Suprapubic skin (tissue), 3 donors: Measurements from ENCODE around the gene POLL.

Source experiments
- EP300 ChIP-seq: sonication (generic); formaldehyde crosslinking; IDR thresholded peaks from one replicate; pipeline ENCODE4 v1.6.1; 2017; ENCODE audit warnings: antibody characterized with exemption
- POLR2A ChIP-seq, 2 donors: fragments of 450-650 bp; IDR thresholded peaks; one replicate each; pipeline ENCODE4 v1.6.1; 2017; ENCODE audit warnings: antibody characterized with exemption in 2 of 2, mild to moderate bottlenecking in 2 of 2, moderate library complexity in 2 of 2
- TF ChIP-seq, protein P1 (sequence below), 2 donors: fragments of 200-600 bp in 1 of 2; fragments of 450-650 bp in 1 of 2; sonication (generic) in 1 of 2; IDR thresholded peaks; one replicate each; pipeline ENCODE4 v1.5.1; 2016 to 2019; ENCODE audit warnings: antibody characterized with exemption in 2 of 2, mild to moderate bottlenecking in 1 of 2, moderate library complexity in 1 of 2

GRCh38 chr10:101580486-101581399, 7.3 kb downstream of the POLL start:
- TF ChIP-seq, protein P1, sequence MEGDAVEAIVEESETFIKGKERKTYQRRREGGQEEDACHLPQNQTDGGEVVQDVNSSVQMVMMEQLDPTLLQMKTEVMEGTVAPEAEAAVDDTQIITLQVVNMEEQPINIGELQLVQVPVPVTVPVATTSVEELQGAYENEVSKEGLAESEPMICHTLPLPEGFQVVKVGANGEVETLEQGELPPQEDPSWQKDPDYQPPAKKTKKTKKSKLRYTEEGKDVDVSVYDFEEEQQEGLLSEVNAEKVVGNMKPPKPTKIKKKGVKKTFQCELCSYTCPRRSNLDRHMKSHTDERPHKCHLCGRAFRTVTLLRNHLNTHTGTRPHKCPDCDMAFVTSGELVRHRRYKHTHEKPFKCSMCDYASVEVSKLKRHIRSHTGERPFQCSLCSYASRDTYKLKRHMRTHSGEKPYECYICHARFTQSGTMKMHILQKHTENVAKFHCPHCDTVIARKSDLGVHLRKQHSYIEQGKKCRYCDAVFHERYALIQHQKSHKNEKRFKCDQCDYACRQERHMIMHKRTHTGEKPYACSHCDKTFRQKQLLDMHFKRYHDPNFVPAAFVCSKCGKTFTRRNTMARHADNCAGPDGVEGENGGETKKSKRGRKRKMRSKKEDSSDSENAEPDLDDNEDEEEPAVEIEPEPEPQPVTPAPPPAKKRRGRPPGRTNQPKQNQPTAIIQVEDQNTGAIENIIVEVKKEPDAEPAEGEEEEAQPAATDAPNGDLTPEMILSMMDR (IDR thresholded peaks at IDR 0.05), result no peak
- TF ChIP-seq EP300 (no peak), POLR2A (IDR thresholded peaks at IDR 0.05) (no peak)
